Panc1 (cell line): ENCODE data around the gene ARHGEF7.

Source experiments
- TCF7L2 ChIP-seq: IDR thresholded peaks from 2 replicates; pipeline ENCODE4 v1.6.1; 2011; ENCODE audit warnings: mild to moderate bottlenecking, low read depth, low read length, inconsistent platforms
- TF ChIP-seq, protein P1 (sequence below): fragments of 450-650 bp; IDR thresholded peaks from 2 replicates; pipeline ENCODE4 v1.5.1; 2017; ENCODE audit warnings: mild to moderate bottlenecking

DNA sequence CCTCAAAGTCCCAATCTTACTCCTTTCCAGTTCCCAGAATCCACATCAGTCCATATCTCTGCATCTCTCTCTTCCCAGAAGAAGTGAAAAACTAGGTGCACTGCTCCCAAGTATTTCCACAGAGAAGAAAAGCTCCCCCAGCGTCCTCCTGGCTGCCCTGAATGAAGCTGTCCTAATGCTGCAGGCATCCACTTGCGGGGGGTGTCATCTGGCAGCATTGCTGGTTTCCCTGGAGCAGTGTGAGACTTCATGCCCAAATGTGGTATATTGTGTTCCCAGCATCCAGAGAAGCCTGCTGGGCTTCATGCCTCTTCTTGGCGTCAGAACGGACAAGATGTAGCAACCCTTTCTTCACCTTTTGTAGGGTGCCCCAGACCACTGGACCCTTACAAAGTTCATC lies 32.9 kb upstream of the ARHGEF7 start:
- TF ChIP-seq, protein P1, sequence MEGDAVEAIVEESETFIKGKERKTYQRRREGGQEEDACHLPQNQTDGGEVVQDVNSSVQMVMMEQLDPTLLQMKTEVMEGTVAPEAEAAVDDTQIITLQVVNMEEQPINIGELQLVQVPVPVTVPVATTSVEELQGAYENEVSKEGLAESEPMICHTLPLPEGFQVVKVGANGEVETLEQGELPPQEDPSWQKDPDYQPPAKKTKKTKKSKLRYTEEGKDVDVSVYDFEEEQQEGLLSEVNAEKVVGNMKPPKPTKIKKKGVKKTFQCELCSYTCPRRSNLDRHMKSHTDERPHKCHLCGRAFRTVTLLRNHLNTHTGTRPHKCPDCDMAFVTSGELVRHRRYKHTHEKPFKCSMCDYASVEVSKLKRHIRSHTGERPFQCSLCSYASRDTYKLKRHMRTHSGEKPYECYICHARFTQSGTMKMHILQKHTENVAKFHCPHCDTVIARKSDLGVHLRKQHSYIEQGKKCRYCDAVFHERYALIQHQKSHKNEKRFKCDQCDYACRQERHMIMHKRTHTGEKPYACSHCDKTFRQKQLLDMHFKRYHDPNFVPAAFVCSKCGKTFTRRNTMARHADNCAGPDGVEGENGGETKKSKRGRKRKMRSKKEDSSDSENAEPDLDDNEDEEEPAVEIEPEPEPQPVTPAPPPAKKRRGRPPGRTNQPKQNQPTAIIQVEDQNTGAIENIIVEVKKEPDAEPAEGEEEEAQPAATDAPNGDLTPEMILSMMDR: no peak
- no peak for TF ChIP-seq TCF7L2
